GM19468 (cell line): Measurements from ENCODE around the gene NDUFS8.

Experiments used
- ATAC-seq: cut with Tn5 transposase; IDR thresholded peaks from one replicate; pipeline ENCODE4 v1.9.1; 2021; ENCODE audit warnings: mild to moderate bottlenecking, moderate library complexity, moderate number of reproducible peaks; ENCODE audit not compliant: unreplicated experiment; ENCODE audit errors: extremely low read depth

Gene NDUFS8

DNA sequence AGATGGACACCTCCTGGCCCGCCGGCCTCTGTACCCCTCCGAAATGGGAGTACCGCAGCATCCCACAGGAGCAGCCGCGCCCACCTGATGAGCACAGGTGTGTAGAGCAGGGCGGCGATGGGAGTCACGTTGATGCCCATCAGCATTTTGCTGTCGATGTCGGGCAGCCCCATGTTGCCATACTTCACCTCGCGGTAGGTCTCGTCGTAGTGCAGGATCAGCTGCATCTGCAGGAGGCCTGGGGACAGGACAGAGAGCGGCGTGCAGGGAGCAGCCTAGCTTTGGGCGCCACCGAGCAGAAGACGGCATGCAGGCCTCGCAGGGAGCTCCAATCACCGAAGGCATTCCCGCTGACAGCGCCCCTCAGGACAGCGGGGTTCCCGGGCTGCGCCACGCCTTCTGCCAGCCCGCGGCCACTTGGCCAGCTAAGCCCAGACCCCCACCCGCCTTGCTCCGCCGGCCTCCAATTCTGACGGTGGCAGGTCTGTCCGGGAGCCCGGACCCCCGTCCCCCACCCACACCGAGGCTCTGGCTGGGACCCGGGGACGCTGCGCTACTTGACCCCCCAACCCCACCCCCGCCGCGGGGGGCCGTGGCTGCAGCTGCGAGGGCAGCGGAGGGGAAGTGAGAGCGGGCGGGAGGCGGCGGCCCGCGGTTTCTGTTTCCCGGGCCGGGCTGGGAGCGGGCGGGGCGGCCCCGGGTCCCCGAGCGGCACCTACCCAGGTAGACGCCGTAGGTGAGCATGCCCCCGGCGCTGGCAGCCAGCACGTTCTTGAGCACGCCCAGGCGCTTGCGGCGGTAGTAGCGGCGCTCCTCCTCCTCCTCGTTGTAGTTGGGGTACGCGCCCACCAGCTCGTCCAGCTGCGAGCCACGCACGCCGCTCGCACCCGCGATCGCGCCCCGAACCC lies 27.3 kb upstream of the NDUFS8 start:
- ATAC-seq: no peak

DNA sequence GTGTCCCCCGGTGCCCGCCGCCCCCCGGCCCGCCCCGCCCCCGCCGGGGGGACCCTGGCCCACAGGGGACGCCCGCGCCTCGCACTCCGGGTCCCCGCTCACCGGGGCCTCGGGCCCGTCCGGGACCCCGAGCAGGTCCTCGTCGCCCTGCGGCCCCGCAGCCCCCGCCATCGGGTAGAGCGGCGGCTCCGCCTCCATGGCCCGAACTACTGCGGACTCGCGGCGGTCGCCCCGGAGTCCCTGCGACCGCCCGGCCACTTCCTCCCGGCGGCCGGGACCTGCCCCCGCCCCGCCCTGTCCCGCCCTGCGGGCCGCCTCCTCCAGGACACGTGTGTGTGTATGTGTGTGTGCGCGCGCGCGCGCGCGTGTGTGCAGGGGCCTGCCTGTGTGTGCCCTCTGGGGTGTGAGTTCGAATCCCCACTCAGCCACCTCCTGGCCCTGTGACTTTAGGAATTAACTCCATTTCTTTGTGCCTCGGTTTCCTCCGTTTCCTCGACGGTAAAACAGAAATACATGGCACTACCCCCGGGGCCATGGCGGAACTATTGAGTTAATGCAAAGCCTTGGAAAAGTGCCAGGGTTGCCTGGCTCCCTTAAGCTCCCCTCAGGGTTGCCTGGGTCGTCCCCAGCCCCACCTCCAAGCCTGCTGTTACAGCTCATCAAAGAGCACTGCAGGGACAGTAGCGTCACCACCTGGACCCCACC lies 26.5 kb upstream of the NDUFS8 start, which contains the start of gene UNC93B1:
Gene UNC93B1 (minus strand): TSS at position 252 of the 705 bp plus-strand sequence. CDS start 54 bp downstream, at position 198.
- no peak for ATAC-seq

DNA sequence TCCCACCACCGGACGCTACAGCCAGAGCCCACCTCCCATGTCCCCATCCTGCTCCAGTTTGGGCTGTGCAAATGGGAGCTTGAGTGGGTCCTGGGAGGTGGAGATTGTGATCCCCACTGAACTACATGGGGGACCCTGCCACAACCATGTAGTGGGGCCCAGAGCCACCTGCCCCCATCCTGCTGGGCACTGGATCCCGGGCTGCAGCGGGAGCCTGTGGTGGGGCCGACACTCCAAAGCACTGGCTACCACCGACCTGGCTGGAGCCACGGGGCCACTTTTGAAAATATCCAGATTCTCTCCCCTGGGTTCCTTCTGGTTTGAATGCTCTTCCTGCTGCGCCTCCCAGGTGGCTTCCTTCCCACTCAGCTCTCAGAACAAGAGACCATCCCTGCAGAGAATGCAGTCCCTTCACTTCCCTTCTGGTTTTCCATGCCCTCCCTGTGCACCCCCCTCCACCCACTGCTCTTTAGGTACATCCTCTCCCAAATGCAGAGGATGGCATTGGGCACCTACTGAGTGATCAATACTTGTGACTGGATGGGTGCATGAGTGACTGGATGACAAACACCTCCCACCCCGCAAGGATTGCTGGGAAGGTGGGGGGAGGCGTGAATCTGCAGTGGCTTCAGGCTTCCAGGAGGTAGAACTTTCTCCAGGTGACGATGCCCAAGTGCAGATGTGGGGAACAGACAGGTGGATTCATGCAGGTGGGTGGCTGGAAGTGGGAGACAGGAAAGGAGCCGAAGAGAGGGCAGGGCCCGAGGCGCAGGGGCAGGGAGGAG lies 25.7 kb upstream of the NDUFS8 start:
- no peak for ATAC-seq

DNA sequence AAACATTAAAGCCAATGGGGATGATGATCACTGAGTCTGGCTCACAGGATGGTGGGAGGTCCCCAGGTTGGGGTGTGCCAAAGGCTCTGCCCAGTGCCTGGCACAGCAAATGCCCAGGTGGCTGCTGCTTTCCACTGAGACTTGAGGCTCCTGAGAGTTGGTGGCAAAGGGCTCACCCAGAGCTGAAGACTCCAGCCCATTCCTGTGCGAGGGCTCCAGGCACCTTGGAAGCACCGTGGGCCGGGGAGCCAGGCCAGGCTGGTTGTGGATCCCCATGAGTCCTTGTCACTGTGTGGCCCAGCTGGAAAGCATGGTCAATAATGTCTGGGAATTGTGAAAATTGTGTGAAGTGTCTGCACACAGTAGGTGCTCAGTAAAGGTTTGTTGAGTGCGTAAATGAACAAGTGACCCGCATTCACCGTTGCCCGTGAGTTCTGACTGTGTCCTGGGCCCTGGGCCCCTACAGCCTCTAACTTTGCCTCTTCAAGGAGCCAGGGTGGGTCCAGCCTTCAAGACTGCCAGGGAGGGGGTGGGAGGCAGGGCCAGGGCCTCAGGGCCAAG lies 23.8 kb upstream of the NDUFS8 start:
- ATAC-seq: no peak

DNA sequence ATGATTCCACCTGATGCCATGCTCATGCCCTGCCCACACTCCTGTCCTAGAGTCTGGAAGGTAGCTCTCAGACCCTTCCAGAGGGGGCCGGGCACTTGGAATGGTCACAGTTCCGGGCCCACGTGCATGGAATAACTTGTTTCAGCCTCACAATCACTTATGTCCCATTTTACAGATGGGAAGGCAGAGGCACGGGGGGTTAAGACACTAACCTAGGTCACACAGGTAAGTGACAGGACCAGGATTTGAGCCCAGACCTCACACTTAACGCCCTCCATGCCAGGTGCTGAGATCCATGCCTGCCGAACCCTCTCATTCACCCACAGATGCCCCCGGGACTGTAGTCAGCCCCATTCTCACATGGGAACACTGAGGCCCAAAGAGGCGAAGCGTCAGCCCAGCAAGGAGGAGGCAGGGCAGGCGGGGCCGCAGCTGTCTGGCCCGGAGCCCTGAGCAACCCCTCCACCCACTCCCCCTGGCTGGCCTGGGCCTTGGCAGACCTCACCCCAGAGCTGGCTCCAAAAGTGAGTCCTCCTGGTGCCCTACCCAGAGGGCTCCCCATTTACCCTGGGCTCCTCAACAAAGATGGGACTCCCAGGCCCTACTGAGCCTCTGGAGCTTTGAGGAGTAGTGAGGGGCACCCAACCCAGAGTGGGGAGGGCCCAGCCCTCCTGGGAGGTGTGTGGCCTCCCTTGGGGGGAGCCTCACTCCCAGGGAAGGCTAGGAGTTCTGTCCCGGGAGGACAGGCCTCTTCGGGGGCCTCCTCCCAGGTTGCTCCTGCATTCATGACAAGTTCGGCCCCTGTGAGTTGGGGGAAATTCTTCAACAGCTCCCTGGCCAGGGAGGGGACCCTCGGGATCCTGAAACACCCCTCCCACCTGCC lies 22.7 kb upstream of the NDUFS8 start:
- no peak for ATAC-seq

DNA sequence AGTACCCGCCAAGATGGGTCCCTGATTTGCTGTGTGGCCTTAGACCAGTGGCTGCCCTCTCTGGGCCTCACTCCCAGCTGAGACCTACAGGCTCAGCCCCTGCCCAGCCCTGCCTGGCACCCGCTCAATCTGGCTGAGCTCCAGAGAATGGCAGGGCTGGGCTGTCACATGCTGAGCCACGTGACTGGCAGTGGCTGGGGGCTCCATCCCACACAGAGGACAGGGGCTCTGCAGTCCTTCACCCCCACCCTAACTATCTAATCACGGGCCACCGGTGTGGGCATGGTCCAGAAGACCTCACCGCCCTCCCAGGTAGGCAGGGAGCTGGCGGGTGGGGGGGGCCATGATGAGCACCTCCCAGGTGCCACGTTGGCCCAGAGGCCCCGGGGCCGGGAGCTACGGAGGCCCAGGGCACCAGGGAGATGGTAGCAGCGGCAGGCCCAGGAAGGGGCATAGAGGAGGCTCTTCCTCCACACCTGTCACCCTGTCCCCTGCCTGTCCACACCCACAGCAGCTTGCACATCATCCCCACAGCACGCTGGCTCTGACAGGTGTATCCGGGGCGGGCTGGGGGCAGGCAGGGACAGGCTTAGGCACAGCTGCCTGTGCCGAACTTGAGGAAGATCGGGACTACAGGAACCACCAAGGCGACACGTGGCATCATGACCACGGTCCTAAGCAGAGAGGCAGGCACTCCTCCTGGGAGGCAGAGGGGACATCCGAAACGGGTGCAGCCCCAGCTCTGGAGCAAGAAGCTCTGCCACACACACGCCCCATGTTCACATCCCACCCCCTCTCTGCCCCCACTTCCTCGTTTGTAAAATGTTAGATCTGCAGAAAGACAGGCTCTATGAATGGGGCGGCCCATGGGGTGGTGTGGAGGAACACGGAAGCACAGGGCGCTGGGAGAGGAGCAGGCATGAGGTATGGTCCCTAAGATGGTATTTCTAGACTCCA lies 21.8 kb upstream of the NDUFS8 start:
- no peak for ATAC-seq

DNA sequence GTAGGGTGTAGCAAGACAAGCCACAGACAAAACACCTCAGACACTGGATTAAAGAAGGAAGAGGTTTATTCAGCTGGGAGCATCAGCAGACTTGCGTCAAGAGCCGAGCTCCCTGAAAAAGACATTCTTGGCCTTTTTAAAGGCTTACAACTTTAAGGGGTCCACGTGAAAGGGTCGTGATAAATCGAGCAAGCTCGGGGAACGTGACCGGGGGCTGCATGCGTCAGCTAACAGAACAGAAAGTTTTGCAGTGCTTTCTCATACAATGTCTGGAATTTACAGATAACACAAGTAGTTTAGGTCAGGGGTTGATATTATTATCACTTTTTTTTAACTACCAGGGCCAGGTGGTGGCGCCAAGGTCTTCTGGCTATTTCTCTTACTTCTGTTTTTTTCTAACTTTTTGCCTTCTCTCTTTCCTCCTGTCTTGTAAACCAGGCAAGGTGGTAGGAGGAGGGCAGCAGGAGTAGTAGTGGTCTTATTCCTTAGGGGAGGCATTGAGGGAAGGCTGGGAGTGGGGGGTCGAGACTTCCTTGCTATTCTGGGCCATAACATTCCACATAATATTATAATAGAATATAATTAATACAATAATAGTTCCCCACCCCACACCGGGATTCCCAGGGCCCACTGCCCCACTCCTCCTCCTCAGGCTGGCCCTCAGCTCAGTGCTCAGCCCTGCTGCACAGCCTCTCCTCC lies 20.9 kb upstream of the NDUFS8 start:
- no peak for ATAC-seq

DNA sequence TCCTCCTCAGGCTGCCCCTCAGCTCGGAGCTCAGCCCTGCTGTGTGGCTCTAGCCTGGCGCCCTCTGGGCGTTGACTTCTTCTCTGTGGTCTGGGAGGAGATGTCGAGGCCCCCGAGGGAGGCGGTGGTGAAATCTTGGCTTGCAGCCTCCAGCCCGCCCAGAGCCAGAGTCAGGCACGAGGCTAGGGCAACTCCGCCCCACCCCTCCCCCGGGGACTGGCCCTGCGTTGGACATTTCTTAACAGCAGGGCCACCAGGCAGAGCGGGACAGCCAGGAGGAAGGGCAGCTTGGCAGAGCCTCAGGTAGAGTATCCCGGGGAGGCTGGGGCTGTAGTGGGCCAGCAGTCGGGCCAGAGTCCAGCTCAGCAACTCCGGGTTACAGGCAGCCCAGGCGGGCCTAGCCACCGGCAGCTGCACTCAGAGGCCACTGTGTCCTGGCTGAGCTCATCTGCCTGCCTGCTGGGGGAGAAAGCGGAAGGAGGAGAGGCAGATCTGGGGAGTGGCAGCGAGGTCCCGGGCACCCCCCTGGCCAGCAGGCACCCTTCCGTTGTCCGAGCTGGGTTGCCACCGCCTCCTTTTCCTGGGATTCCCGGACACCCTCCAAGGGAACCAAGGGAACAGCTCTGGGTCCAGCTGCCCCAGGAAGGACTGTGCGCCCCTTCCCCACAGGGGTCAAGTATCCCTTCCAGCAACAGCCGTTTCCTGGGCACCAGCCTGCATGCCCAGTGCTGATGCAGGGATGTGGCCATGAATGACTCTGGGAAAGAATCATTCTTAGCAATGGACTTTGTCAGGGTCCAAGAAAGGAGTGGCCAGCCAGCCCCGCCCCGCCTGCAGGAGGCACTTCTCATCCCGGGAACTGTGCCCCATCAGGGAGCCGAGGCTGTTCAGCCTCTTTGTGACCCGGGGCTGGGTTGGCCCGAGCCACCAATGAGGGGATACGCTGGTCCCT lies 20.1 kb upstream of the NDUFS8 start, which contains the start of gene ALDH3B1:
Gene ALDH3B1 (plus strand): TSS at position 238 of the 952 bp plus-strand sequence. CDS start 4,971 bp downstream, outside the sequence.
- ATAC-seq: no peak

DNA sequence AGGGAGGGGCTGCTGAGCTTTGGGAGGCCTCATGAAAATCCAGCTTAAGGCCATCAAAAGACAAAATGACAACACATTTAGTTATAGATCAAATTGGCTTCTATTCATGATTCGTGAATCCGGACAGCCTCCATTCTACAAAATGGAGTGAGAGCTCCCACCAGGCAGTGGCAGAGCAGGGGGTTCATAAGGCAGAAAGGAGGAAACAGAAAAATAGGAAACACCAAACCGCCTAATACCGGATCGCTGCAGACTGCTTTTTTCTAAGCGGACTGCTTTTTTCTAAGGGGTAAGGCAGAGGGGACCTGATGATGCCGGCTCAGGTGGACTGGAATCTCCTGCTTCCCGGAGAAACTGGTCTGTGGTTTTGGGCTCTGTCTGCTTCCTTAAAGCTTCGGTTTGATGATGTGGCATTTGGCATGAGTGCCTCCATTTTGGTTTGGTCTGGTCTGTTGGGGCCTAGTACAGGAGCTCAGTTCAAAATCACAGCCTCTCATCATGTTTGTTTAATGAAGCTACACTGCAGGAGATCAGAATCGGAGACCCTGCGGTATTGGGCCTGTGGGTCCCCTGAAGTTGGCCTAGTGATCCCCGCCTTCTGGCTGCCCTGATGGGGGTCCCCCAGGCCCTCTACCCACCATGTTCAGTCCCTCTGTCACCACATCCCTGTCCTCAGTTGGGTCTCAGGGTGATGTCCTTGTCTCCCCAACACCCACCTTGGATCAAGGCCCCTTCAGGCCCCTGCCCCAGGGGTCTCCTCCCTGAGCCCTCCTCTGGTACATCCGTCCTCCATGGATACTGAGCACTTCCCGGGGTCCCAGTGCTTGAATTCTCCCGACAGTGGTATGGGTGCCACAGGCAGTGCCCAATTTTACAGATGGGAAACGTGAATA lies 19.2 kb upstream of the NDUFS8 start:
- no peak for ATAC-seq

DNA sequence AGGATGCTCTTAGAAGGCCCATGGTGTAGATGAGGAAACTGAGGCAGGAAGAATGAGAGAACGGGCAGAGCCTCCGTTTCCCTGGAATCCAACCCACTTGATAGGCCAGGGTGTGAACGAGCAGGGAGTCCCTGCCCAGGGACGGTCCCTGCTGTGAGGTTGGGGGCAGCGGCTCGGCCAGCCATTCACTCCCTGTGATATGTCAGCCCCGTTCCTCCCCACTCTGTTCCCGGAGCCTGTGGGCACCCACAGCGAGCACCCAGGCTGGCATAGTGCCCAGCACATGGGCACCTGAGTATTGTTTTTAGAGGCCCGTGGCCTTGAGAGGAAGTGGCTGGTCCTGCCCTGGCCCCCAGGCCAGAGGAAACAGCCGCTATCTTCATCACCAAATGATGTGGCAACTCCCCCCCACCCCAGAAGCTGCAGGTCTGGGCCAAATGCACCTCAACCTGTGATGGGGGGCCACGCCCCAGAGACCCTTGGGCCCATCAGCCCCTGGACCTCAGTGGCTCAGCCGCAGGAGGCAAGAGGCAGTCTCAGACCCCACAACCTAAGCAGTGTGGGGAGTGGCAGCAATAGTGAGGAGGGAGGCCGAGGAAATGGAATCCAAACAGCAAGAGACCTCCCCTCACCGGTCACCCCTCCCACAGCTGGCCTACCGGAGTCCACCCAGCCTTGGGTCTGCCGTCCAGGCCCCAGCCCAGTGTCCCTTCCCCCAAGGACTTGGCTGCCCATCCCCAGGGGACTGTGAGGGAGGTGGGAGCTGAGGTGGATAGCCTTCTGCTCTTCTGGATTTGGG lies 18.2 kb upstream of the NDUFS8 start:
- ATAC-seq: no peak

DNA sequence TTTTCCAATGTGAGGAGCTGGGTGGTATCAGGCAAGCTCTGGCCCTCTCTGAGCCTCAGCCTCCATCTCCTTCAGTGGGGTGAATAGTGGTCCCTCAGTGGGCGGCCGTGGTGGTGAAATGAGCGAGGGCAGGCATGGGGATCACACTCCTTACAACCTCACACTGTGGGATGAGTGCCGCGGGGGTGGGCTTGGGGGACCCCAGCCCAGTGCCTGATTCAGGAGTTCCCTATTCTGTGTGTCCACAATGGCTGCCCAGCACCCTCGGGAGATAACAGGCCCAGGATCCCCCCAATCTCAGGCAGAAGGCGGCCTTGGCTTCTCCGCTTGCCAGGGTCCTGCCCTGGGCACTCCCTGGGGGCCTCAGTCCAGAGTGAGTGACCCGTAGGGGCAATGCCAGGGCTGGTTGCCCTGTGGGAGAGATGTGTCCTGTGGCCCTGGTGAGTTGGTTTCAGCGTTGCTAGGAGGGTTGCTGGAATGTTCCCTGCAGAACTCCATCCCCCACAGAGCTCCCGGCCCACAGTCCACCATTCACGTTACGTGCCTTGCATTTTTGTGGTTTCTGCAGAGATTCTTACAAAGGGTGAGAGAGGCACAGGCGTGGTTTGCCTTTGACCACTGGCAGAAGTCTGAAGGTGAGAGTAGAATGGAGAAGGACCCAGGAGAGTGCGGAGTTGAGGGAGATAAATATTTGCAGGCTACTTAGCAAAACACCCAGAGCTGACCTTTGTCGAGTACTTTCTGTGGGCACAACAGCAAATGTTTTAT lies 17.5 kb upstream of the NDUFS8 start:
- ATAC-seq: no peak

DNA sequence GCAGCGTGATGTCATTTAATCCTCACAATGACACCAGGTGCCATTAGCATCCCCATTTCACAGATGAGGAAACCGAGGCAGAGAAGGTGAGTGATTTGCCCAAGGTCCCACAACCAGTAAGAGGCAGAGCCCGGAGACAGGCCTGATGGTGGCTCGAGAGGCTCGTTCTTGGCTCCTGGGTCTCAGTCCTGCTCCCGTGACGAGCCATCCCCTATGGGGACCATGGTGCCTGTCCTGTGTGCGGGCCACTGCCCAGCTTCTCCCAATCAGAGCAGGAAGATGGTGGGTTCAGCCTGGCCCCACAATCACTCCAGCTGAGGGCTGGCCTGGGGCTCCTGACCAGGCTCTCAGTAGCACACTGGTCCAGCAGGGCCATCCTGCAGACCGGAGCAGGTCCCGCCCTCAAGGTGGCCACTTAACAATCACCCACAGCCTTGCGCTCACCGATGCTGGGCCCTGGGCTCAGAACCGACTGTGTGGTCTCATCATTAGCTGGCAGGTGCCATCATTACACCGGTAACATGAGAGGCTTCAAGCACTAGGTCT lies 16.8 kb upstream of the NDUFS8 start:
- ATAC-seq: no peak

DNA sequence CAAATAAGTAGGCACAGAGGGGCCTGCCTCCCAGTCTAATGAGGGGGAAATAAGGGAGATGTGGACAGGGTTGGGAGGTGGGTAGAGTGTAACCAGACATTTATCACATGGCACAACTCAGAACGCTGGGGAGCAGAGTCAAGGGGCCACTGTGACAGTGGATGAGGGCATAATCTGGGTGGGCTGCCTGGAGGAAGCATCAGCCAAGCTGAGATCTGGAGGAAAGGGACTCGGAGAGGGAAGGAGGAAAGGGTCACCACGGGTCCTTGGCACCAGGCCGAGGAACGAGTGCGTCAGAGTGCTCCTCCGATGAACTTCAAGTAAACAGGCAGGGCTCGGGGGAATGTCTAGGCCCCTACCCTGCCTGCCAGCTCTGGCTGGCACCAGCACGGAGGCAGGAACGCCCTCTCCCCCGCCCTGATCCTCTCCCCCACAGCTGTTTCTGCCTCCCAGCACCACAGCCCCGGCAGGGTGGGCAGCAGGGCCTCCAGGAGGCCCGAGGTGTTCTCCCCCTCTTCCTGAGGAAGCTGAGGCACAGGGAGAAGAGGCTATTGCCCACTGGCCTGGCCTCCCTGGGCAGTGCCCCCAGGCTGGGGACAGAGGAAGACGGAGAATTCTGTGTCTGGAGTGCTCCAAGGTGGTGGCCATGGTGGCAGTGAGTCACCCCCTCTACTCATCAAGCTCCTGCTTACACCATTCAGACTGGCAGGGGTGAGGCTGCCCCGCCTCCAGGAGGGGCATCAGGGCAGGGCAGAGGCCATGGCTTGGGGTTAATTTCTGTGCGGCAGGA lies 16.1 kb upstream of the NDUFS8 start:
- no peak for ATAC-seq
